Subcutaneous adipose tissue (tissue), 4 donors: ENCODE measurements around the gene CLMP. TPM values are rescaled to one million over a fixed set of nuclear protein-coding genes. Genes with fewer than 3 reads are reported as not detected.

Experiments
- CTCF ChIP-seq: fragments of 450-650 bp; IDR thresholded peaks from one replicate; pipeline ENCODE4 v1.5.1; 2016; ENCODE audit warnings: low read depth, mild to moderate bottlenecking, control low read depth, antibody characterized with exemption, moderate library complexity
- total RNA-seq, 4 donors: library from RNA; depleted of rRNA; stranded (reverse); fragments of >200 nt; gene quantifications; one replicate each; pipeline ENCODE4 v1.1.0, GENCODE V29; 2016

Gene CLMP
- total RNA-seq, 4 donors from 2014 or later, result 201 to 240 (median 209) TPM

GRCh38 chr11:123125169-123125568, 69.9 kb downstream of the CLMP start:
- no peak for TF ChIP-seq CTCF

GRCh38 chr11:123122852-123123251, 72.2 kb downstream of the CLMP start:
- TF ChIP-seq CTCF, result no peak

- TF ChIP-seq CTCF, result no peak
Observed at GRCh38 chr11:123122341-123122740, 72.7 kb downstream of the CLMP start.

- TF ChIP-seq CTCF, result no peak
Observed at GRCh38 chr11:123116486-123116885, 78.6 kb downstream of the CLMP start.

GRCh38 chr11:123111465-123111864, 83.6 kb downstream of the CLMP start:
- no peak for TF ChIP-seq CTCF

- TF ChIP-seq CTCF, result no peak
Observed at GRCh38 chr11:123110397-123110796, 84.7 kb downstream of the CLMP start.

- TF ChIP-seq CTCF, result no peak
Observed at GRCh38 chr11:123107945-123108495, 87.0 kb downstream of the CLMP start.
